HCT116 (cell line): ENCODE measurements around the gene ZFP92. TPM values are rescaled to one million over a fixed set of nuclear protein-coding genes. Genes with fewer than 3 reads are reported as not detected.

ENCODE experiments used
- ATAC-seq: fragments of 200-7000 bp; cut with Tn5 transposase; 2 replicates; pipeline ENCODE4 v1.9.1; 2020; ENCODE audit warnings: mild to moderate bottlenecking, moderate library complexity
- BruUV-seq: library from RNA; stranded (reverse); fragments of 400-500 nt; replicated peaks from 2 replicates; lab custom pipeline; 2021; lab: Mats Ljungman, UMichigan
- CTCF ChIA-PET: fragments of 300-600 bp; sonication (Branson Sonifier 250); formaldehyde crosslinking; loops from one replicate; lab custom pipeline; 2021; ENCODE audit warnings: antibody characterized with exemption; lab: Charles Lee
- POLR2A ChIA-PET: fragments of 300-600, 350-600 bp; sonication (Branson Sonifier 250); formaldehyde crosslinking; loops from one replicate; lab custom pipeline; 2021; ENCODE audit warnings: antibody characterized with exemption; lab: Charles Lee
- RAD21 ChIA-PET, 2 experiments: fragments of 300-600 bp; sonication (Branson Sonifier 250); formaldehyde crosslinking; loops; one replicate each; lab custom pipeline; 2023; ENCODE audit warnings: low total read pairs in 2 of 2; ENCODE audit not compliant: uncharacterized antibody in 2 of 2, unreplicated experiment in 2 of 2, low non-redundant PET in 1 of 2; lab: Charles Lee
- DNase-seq: peaks from one replicate; pipeline ENCODE4 v3.0.0-alpha.2; 2010; ENCODE audit warnings: low read depth, low spot score
- H2AFZ ChIP-seq: fragments of 200-600 bp; shearing (Covaris generic), sonication (generic); 2 replicates; pipeline ENCODE4 v1.6.1; 2017; ENCODE audit warnings: low read depth, mixed run types, mixed read lengths, antibody characterized with exemption, low read length; ENCODE audit not compliant: poor library complexity, severe bottlenecking
- H3K27ac ChIP-seq: 2 replicates; pipeline ENCODE4 v1.5.1; 2012; ENCODE audit warnings: low read depth, low read length
- H3K27me3 ChIP-seq: fragments of 200-600 bp; sonication (generic); 2 replicates; pipeline ENCODE4 v1.6.1; 2016; ENCODE audit warnings: mixed run types, low read length, mixed read lengths; ENCODE audit not compliant: insufficient read depth
- H3K36me3 ChIP-seq, 2 experiments: fragments of 200-500 bp in 1 of 2; fragments of 200-600 bp in 1 of 2; sonication (Bioruptor generic) in 1 of 2; sonication (generic) in 1 of 2; 2 replicates each; pipeline versions ENCODE4 v1.5.1 to v1.6.1; 2014 to 2016; ENCODE audit warnings: low read length in 2 of 2, inconsistent platforms in 1 of 2, mixed read lengths in 1 of 2, mixed run types in 1 of 2; ENCODE audit not compliant: insufficient read depth in 2 of 2, control insufficient read depth in 1 of 2
- H3K4me1 ChIP-seq, 2 experiments: fragments of 200-600 bp in 1 of 2; sonication (generic) in 1 of 2; 2 replicates each; pipeline versions ENCODE4 v1.5.1 to v1.6.1; 2012 to 2017; ENCODE audit warnings: low read length in 2 of 2, inconsistent platforms in 1 of 2, mild to moderate bottlenecking in 1 of 2, mixed read lengths in 1 of 2, mixed run types in 1 of 2, moderate library complexity in 1 of 2; ENCODE audit not compliant: insufficient read depth in 2 of 2, control insufficient read depth in 1 of 2
- H3K4me2 ChIP-seq: fragments of 200-600 bp; sonication (generic); 2 replicates; pipeline ENCODE4 v1.6.1; 2017; ENCODE audit warnings: mixed run types, low read length, mixed read lengths
- H3K4me3 ChIP-seq, 2 experiments: fragments of 200-600 bp in 1 of 2; sonication (generic) in 1 of 2; replicated peaks in 1 of 2; 2 replicates each; pipeline ENCODE4 v1.5.1; 2011 to 2016; ENCODE audit warnings: low read length in 2 of 2, control low read depth in 1 of 2, low read depth in 1 of 2, mild to moderate bottlenecking in 1 of 2, mixed read lengths in 1 of 2, mixed run types in 1 of 2
- H3K79me2 ChIP-seq: fragments of 200-600 bp; sonication (generic); 2 replicates; pipeline ENCODE4 v1.6.1; 2017; ENCODE audit warnings: mild to moderate bottlenecking, mixed run types, low read length, moderate library complexity, mixed read lengths; ENCODE audit not compliant: insufficient read depth
- H3K9ac ChIP-seq: fragments of 200-600 bp; sonication (generic); 2 replicates; pipeline ENCODE4 v1.6.1; 2016; ENCODE audit warnings: low read length, mixed read lengths
- H3K9me2 ChIP-seq: fragments of 200-600 bp; sonication (generic), shearing (Covaris generic); 2 replicates; pipeline ENCODE4 v1.6.1; 2017; ENCODE audit warnings: mixed run types, mild to moderate bottlenecking, moderate library complexity; ENCODE audit not compliant: insufficient read depth
- H3K9me3 ChIP-seq, 2 experiments: fragments of 200-500 bp in 1 of 2; fragments of 200-600 bp in 1 of 2; sonication (Bioruptor generic) in 1 of 2; sonication (generic) in 1 of 2; 2 replicates each; pipeline ENCODE4 v1.6.1; 2014 to 2017; ENCODE audit warnings: low read length in 2 of 2, mixed read lengths in 2 of 2, inconsistent platforms in 1 of 2, low read depth in 1 of 2, mild to moderate bottlenecking in 1 of 2, mixed run types in 1 of 2, moderate library complexity in 1 of 2; ENCODE audit not compliant: control insufficient read depth in 1 of 2, insufficient read depth in 1 of 2
- H4K20me1 ChIP-seq: fragments of 200-600 bp; sonication (generic), shearing (Covaris generic); 2 replicates; pipeline ENCODE4 v1.6.1; 2017; ENCODE audit warnings: mixed run types, mild to moderate bottlenecking, moderate library complexity; ENCODE audit not compliant: insufficient read depth
- ATF3 ChIP-seq: IDR thresholded peaks from 2 replicates; pipeline ENCODE4 v1.6.1; 2012
- CBX3 ChIP-seq: IDR thresholded peaks from 2 replicates; pipeline ENCODE4 v1.6.1; 2012; ENCODE audit warnings: low read depth
- CTCF ChIP-seq, 3 experiments: fragments of 200-600 bp in 1 of 3; sonication (generic) in 1 of 3; IDR thresholded peaks in 2 of 3; conservative IDR thresholded peaks in 1 of 3; 2 replicates each; pipeline ENCODE4 v1.5.1; 2012 to 2017; ENCODE audit warnings: low read depth in 2 of 3, low read length in 2 of 3, antibody characterized with exemption in 1 of 3, borderline replicate concordance in 1 of 3, control low read depth in 1 of 3, mild to moderate bottlenecking in 1 of 3, mixed read lengths in 1 of 3, mixed run types in 1 of 3, moderate library complexity in 1 of 3; ENCODE audit not compliant: insufficient read depth in 1 of 3
- EGR1 ChIP-seq: IDR thresholded peaks from 2 replicates; pipeline ENCODE4 v1.6.1; 2012; ENCODE audit warnings: low read depth
- ELF1 ChIP-seq: IDR thresholded peaks from 2 replicates; pipeline ENCODE4 v1.6.1; 2012; ENCODE audit warnings: low read depth, borderline replicate concordance
- EZH2 ChIP-seq: fragments of 200-600 bp; sonication (generic); IDR thresholded peaks from 2 replicates; pipeline ENCODE4 v1.6.1; 2017; ENCODE audit warnings: antibody characterized with exemption, mixed run types
- POLR2A ChIP-seq: IDR thresholded peaks from 2 replicates; pipeline ENCODE4 v1.7.0; 2011; ENCODE audit warnings: borderline replicate concordance; ENCODE audit not compliant: insufficient read depth, insufficient read length; ENCODE audit errors: extremely low read depth
- POLR2AphosphoS5 ChIP-seq: IDR thresholded peaks from 2 replicates; pipeline ENCODE4 v1.6.1; 2011; ENCODE audit warnings: mild to moderate bottlenecking, low read depth, low read length, moderate library complexity
- RAD21 ChIP-seq: IDR thresholded peaks from 2 replicates; pipeline ENCODE4 v1.6.1; 2012; ENCODE audit warnings: low read depth, mild to moderate bottlenecking
- SIN3A ChIP-seq: IDR thresholded peaks from 2 replicates; pipeline ENCODE4 v1.6.1; 2012; ENCODE audit warnings: low read depth
- SP1 ChIP-seq: IDR thresholded peaks from 2 replicates; pipeline ENCODE4 v1.6.1; 2012; ENCODE audit warnings: low read depth
- SRF ChIP-seq: IDR thresholded peaks from 2 replicates; pipeline ENCODE4 v1.6.1; 2012; ENCODE audit warnings: low read depth
- TCF7L2 ChIP-seq: IDR thresholded peaks from 2 replicates; pipeline ENCODE4 v1.7.0; 2011; ENCODE audit warnings: borderline replicate concordance, inconsistent platforms; ENCODE audit not compliant: insufficient read depth, insufficient read length; ENCODE audit errors: extremely low read depth
- ZFX ChIP-seq: fragments of 450-650 bp; IDR thresholded peaks from 2 replicates; pipeline ENCODE4 v1.6.1; 2017
- intact Hi-C: fragments of 100-400 bp; cut with micrococcal nuclease; formaldehyde crosslinking; loops from 2 replicates; pipeline ENCODE4 v1.10.0; 2022
- total RNA-seq: library from RNA; stranded (reverse); gene quantifications from one replicate; pipeline ENCODE4 v1.2.1, GENCODE V29; 2021; ENCODE audit not compliant: unreplicated experiment
- TF ChIP-seq, protein P1 (sequence below): IDR thresholded peaks from 2 replicates; pipeline ENCODE4 v1.6.1; 2012; ENCODE audit warnings: low read depth
- TF ChIP-seq, protein P2 (sequence below): IDR thresholded peaks from 2 replicates; pipeline ENCODE4 v1.6.1; 2011; ENCODE audit warnings: mild to moderate bottlenecking, low read length, moderate library complexity; ENCODE audit not compliant: insufficient replicate concordance; ENCODE audit errors: extremely low read depth

The ZFP92 gene
- total RNA-seq, 1 experiment from 2014 or later = not detected

DNA sequence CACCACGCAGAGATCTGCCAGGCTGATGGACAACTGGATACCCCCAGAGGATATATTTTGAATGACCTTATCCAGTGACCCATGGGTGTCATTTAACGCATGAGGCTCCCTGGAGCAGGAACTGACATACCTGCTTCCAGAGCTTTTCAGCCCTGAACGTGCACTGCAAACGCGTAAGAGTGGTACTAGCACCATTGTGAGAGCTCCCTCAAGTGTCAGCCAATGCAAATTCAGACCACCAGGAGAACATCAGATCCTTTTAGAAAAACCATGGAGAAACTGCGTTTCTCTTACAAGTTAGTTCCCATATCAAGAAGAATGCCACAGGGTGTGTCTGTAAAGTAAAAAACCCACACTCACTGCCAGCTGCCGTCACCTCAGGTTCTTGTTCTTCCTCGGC is 27.3 kb downstream of the ZFP92 start:
- POLR2A ChIA-PET = no interaction called here
- Histone ChIP-seq H3K4me3 (no peak overlapping the region), H3K9ac (no peak overlapping the region), H3K4me1 (peaks cover 0 to 2% of the 10 kb centered on the region in 2 experiments; a peak in 1 of 4 replicates), H3K27ac (no peak overlapping the region), H3K9me3 (no peaks in the 10 kb centered on the region), H2AFZ (no peak overlapping the region), H3K36me3 (no peaks in the 10 kb centered on the region), H4K20me1 (no peaks in the 10 kb centered on the region), H3K27me3 (no peaks in the 10 kb centered on the region), H3K4me2 (no peak overlapping the region), H3K9me2 (no peaks in the 10 kb centered on the region), H3K79me2 (no peaks in the 10 kb centered on the region)
- CTCF ChIA-PET = no interaction called here
- DNase-seq (no peak), ATAC-seq (peak; percentile 53; the same call in 1 of the 2 replicates)
- TF ChIP-seq ELF1 = no peak
- no peak for TF ChIP-seq EZH2
- no peak for TF ChIP-seq SIN3A
- peak; percentile 6 to 30 (median 24); a peak in 3 of 6 replicates for TF ChIP-seq CTCF (IDR thresholded peaks at IDR 0.05 in 2 of 3, conservative IDR thresholded peaks at IDR 0.05 in 1 of 3; ENCODE audit: borderline replicate concordance in 1 of 3, insufficient read depth in 1 of 3, low read depth in 2 of 3, low read length in 2 of 3)
- TF ChIP-seq SRF = no peak
- TF ChIP-seq EGR1 = no peak
- no peak for TF ChIP-seq ZFX
- peak; percentile 44 for TF ChIP-seq RAD21
- TF ChIP-seq TCF7L2 = no peak
- no peak for TF ChIP-seq POLR2A
- TF ChIP-seq SP1 = no peak
- TF ChIP-seq, protein P1, sequence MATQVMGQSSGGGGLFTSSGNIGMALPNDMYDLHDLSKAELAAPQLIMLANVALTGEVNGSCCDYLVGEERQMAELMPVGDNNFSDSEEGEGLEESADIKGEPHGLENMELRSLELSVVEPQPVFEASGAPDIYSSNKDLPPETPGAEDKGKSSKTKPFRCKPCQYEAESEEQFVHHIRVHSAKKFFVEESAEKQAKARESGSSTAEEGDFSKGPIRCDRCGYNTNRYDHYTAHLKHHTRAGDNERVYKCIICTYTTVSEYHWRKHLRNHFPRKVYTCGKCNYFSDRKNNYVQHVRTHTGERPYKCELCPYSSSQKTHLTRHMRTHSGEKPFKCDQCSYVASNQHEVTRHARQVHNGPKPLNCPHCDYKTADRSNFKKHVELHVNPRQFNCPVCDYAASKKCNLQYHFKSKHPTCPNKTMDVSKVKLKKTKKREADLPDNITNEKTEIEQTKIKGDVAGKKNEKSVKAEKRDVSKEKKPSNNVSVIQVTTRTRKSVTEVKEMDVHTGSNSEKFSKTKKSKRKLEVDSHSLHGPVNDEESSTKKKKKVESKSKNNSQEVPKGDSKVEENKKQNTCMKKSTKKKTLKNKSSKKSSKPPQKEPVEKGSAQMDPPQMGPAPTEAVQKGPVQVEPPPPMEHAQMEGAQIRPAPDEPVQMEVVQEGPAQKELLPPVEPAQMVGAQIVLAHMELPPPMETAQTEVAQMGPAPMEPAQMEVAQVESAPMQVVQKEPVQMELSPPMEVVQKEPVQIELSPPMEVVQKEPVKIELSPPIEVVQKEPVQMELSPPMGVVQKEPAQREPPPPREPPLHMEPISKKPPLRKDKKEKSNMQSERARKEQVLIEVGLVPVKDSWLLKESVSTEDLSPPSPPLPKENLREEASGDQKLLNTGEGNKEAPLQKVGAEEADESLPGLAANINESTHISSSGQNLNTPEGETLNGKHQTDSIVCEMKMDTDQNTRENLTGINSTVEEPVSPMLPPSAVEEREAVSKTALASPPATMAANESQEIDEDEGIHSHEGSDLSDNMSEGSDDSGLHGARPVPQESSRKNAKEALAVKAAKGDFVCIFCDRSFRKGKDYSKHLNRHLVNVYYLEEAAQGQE = no peak
- no peak for TF ChIP-seq ATF3
- TF ChIP-seq, protein P2, sequence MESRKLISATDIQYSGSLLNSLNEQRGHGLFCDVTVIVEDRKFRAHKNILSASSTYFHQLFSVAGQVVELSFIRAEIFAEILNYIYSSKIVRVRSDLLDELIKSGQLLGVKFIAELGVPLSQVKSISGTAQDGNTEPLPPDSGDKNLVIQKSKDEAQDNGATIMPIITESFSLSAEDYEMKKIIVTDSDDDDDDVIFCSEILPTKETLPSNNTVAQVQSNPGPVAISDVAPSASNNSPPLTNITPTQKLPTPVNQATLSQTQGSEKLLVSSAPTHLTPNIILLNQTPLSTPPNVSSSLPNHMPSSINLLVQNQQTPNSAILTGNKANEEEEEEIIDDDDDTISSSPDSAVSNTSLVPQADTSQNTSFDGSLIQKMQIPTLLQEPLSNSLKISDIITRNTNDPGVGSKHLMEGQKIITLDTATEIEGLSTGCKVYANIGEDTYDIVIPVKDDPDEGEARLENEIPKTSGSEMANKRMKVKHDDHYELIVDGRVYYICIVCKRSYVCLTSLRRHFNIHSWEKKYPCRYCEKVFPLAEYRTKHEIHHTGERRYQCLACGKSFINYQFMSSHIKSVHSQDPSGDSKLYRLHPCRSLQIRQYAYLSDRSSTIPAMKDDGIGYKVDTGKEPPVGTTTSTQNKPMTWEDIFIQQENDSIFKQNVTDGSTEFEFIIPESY = no peak
- no peak for TF ChIP-seq POLR2AphosphoS5
- no peak for TF ChIP-seq CBX3
- intact Hi-C loops = no loop called here
- BruUV-seq = no TSS peak
- RAD21 ChIA-PET = no interaction called here
